Daoy (cell line): Measurements from ENCODE around the gene RASSF7. TPM values are rescaled to one million over a fixed set of nuclear protein-coding genes. Genes with fewer than 3 reads are reported as not detected.
"Not testable (repeated sequence)": the region's sequence is repeated elsewhere in the genome, so short reads cannot be mapped to it uniquely, and the experiment has no call there.

Source experiments
- DNase-seq: peaks from one replicate; pipeline ENCODE4 v3.0.0-alpha.2; 2015; ENCODE audit warnings: low read depth
- total RNA-seq: library from RNA; depleted of rRNA; stranded (reverse); fragments of >200 nt; shearing (Covaris generic); gene quantifications from 2 replicates; pipeline ENCODE4 v1.2.3, GENCODE V29; 2014

The RASSF7 gene
- total RNA-seq, 1 experiment from 2014 or later, result 19.8 TPM

GRCh38 chr11:567011-567628 lies 6.3 kb downstream of the RASSF7 start:
- DNase-seq, result no peak

DNA sequence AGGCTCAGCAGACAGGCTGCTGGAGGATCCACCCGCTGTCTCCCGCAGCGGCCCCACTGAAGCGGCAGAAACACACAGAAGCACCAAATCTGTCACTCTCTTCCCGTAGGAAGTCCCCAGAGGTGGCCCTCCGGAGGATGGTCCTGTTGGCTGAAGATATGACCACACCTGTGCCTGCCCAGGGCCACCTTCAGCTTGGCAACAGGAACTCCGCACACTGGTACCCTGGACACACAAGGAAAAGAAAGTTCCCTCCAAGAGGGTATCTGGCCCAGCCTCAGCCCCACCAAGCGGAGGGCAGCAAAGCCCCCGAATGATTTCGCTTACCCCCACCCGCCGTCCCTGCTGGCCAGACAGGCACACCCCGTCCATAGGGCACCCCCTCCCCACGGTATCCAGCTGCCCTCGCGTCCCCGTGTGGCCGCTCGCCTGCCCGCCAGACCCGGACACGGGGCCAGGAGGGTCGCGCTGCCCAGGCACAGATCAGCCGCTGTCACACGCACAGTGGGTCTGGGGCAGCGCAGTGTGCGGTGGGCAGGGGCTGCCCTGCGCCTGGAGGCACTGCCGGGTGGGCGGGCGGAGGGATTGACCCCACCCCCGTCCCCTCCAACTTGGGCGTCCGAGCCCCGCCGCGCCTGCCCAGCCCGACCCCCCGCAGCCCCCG lies 7.0 kb downstream of the RASSF7 start:
- DNase-seq, result no peak

DNA sequence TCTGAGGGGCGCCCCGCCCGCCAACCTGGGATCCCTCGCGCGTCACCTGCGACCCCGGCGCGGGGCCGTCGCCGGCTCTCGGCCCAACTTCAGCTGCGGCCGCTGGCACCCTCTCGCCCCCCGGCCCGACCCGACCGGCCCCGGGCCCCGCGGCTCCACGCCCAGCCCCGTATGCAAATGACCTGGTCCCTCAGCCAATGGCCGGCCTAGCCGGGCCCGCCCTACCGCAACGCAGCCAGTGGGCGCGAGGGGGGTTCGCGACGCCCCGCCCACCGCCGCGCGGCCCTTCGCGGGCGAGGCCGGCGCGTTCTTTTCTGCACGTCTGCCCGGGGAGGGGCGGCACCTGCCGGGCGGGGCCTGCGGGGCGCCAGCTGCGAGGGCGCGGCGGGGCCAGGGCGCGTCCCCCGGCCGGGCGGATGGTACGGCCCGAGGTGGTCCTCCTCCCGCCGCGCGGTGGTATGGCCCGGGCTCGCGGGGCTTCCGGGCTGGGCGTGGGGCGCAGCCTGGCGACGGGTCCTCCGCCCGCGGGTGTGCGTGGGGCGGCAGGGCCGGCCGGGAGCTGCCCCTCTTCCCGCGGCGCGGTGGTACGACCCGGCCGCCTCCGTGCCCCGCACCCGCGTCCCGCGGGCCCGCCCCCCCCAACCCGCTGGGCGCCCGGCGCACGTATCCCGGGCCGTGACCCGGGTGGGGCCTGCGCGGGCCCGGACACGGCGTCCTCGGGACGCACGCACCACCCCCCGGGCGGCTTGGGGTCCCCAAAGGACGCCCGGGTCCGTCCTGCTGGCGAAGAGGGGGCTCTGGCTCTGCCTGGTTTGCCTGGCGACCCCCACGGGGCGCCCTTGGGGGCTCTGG lies 7.8 kb downstream of the RASSF7 start:
- DNase-seq, result peak; percentile 96

DNA sequence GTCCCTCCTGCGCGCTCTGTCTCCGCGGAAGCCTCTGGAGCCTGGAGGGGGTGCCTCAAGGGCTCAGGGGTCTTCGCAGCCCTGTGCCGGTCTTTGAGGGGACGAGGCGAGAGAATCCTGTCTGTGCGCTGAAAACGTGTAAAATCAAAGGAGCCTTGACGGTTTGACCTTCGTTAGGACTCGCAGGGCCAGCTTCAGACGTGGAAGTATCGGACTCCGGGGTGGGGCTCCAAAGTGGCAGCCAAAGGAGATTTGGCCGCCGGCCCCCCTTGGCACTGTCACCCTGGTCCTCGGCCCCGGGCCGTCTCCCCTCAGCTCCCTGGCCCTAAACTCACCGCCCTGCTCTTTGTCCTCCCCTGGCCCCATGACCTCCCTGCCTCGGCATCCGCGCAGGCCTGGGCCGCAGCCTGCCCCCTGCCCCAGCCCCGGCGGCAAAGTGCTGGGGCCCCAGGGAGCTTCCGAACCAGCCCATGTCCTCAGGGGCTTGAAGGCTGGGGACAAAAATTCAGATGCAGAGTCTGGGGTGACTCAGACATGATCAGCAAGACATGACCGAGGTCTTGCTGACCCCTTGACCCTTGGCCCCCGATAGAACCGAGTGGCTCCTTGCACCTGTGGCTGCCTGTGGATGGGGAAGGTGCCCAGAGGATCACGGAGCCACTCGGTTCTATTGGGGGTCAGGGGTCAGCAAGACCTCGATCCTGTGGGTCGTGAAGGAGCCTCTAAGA lies 8.6 kb downstream of the RASSF7 start:
- DNase-seq, result no peak

- no peak for DNase-seq
Observed at GRCh38 chr11:571802-572185, 11.0 kb downstream of the RASSF7 start.

DNA sequence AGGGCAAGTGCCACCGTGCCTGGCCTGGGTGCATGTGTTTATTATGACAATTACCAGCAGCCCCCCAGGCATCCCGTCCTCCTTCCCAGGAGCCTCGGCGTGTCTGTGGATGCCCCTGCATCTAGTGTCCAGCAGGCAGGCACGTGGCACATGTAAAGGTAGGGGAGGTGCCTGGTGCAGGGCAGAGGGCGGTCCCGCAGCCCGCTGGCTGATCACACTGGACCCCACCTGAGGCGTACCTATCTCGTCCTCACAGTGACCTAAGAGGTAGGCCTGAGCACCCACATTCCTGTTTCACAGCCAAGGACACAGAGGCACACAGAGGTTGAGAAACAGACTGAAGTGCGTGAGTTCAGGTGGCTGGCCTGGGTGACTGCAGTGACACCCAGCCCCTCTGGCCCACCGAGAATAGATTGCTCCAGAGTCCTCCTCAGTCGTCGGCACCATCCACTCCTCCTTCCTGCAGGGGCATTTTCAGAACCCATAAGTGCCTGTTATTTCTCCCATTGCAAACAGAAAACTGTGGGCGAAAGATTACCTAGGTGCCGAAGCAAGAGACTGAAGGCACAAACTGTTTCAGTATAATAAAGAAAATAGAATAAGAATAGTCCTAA lies 12.5 kb downstream of the RASSF7 start:
- no peak for DNase-seq

DNA sequence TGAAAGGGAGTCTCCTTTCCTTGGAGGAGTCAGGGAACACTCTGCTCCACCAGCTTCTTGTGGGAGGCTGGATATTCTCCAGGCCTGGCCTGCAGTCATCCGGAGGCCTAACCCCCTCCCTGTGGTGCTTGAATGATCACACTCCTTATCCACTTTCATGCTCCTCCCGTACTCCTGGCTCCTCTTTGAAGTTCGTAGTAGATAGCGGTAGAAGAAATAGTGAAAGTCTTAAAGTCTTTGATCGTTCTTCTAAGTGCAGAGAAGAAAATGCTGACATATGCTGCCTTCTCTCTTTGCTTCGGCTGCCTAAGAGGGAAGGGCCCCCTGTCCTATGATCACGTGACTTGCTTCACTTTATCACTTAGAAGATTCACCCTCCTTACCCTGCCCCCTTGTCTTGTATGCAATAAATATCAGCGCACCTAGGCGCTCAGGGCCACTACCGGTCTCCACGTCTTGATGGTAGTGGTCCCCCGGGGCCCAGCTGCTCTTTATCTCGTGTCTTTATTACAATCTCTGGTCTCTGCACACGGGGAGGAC lies 13.3 kb downstream of the RASSF7 start:
- not testable (repeated sequence) for DNase-seq

DNA sequence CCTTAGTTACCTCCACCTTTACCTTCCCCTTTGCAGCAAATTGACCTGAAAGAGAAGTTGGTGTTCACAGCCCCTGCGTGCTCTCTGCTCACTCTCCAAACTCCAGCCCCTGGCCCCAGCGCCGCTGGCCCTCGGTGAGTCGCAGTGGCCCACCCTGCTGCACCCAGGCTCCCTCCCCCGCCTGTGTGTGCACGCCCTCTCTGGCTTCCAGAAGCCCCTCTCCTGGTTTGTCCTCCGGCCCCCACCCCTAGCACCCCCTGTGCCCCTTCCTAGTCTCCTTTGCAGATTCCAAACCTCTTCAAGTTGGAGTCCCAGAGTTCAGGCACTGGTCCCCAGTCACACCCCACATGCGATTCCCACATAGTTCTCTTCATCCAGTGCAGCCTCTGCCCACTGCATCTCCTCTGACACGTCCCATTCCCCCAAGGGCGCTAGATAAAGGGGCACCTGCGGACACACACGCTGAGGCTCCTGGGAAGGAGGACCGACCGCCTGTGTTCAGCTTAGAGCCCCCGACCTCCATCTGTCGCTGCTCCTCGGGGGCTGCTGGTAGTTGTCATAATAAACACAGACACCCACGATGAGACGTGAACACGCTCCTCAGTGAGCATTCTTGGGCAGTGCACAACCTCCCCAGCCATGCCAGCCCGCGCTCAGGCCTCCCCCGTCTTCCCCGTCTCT lies 14.0 kb downstream of the RASSF7 start:
- no peak for DNase-seq

DNA sequence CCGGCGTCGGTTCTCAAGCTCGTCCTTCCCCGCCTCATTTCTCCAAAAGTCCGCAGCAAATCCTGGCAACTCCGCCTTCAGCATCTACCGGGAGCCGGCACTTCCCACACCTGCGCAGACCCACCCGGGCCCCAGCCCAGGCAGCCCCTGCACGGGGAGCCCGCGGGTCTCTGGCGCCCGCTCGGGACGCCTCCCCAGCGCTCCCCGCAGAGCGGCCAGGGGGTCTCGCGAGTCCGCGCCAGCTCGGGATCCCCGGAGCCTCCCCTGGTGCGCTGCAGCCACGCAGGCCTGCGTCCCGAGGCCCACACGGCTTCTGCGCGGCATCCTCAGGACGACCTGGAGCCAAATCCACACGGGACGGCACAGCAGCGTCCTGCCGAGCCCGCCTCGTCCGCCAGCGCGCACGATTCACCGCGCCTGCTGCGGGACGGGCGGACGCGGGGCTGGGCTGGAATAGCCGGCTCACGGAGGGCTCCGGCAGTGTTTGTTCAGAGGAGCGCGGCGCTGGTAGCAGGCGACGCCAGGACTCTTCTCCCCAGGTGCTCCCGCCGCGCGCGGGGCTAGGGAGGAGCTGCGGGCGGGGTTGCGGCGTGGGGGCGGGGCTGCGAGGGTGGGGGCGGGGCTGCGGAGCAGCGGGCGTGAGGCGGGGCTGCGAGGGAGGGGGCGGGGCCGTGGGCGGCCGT lies 14.7 kb downstream of the RASSF7 start:
- DNase-seq, result no peak

DNA sequence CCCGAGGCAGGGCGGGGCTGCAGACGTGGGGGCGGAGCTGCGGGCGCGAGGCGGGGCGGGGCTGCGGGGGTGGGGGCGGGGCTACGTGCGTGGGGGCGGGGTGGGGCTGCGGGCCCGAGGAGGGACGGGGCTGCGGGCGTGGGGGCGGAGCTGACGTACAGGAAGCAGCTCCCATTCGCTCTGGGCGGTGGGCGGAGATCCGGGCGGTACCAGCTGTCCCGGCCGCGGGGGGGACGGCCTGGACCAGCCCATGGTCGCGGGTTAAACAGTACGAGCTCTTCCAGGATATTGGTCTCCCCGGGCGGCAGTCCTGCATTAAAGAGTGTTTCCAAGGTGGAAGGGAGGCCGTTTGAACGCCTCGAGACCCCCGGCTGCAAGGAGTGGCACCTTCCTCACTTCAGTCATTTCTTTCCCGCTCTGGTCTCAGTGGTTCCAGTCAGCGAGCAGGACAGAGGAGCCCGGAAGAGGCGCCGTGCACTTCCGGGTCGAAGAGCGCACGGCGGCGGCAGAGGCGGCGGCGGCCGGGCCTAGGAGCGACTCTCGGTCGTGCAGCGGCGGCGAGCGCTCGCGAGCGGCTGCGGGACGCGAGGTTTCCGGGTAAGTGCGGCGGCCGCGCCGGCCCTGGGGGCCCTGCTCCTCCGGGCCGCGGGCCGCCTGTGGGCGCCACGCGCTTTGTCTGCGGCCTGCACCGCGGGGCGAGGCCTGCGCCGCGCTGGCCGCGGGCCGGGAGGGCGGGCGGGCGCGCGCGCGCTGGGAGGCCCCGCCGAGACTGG lies 15.4 kb downstream of the RASSF7 start, which contains the start of gene PHRF1:
Gene PHRF1, plus strand, starts transcription at position 475 of the 773 bp plus-strand sequence. CDS start 5,043 bp downstream, outside the sequence.
- DNase-seq, result peak; percentile 94

DNA sequence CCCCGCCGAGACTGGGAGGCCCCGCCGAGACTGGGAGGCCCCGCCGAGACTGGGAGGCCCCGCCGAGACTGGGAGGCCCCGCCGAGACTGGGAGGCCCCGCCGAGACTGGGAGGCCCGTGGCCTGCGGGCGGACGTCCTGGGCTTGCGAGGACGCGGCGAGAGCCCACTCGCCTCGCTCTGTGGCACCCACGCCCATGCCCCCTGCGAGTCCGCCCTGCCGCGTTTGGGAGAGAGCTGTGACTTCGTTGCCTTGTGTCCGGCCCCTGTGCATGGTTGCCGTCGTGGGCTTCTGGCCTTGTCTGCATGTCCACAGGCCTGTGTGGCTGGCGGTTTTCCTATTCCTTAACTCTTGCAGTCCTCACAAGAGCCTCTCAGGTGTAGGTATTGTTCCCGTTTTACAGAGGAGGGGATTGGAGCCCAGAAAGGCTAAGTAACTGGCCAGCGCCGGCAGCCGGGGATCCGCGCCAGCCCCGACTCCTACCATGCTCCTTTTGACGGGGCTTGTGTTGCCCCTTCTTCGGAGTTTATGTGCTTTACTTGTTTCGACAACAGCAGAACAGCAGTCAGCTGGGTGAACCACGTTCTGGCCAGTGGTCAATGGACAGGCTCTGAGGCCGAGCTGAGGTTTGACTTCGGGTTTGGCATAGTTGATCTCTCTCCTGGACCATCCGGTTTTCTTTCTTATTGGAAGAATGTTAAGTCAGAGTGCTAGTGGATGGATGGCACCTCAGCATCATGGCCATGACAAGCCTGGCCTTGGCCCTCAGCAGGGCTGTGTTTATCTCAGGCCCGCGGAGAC lies 16.2 kb downstream of the RASSF7 start:
- DNase-seq, result no peak

DNA sequence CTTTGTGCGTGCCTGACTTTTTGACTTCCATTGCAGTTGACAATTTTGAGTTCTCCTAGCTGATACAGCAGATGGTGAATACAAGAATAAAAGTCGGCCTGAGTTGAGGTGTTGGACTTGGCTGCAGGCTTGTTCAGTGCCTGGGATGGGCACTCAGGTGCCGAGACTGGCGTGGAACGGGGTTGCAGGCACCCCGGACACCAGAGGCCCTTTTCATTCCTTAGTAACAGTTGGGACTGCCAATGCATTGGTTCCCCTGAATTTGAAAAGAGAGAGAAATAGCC lies 16.8 kb downstream of the RASSF7 start:
- DNase-seq, result no peak

GRCh38 chr11:578276-579035 lies 17.7 kb downstream of the RASSF7 start:
- DNase-seq, result no peak

GRCh38 chr11:579830-580601 lies 19.2 kb downstream of the RASSF7 start:
- DNase-seq, result no peak

DNA sequence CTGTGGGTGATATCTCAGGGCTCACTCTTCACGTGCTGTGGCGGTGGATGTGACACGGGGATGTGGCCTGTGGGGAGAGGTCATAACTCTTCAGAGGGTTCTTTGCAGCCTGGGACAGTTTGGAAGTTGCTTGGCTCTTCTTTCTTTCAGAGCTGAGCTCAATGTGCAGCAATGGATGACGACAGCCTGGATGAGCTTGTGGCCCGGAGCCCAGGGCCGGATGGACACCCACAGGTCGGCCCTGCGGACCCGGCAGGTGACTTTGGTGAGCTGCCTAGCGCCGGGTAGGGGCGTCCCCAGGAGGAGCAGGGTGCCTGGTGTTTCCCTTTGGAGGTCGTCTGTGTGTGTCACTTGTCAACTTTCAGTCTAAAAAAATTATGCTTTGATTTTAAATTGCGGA lies 20.6 kb downstream of the RASSF7 start:
- DNase-seq, result no peak

GRCh38 chr11:581752-582151 lies 21.0 kb downstream of the RASSF7 start:
- no peak for DNase-seq

GRCh38 chr11:584287-584686 lies 23.5 kb downstream of the RASSF7 start:
- no peak for DNase-seq
